Measurements from ENCODE around the gene CRLF3.

The CRLF3 gene

GRCh38 chr17:30824356-30825145 lies at the start of gene CRLF3:
Gene CRLF3, minus strand, starts transcription at chr17:30824692. Its CDS starts 41 bp downstream, at chr17:30824651.
- in situ Hi-C loops (cut with MboI; ENCODE audit: low sequenced_read_pairs, unreplicated experiment), result no loop called here
- DNase-seq (ENCODE audit: low spot score), result peak; percentile 98
- TF ChIP-seq, protein P1, sequence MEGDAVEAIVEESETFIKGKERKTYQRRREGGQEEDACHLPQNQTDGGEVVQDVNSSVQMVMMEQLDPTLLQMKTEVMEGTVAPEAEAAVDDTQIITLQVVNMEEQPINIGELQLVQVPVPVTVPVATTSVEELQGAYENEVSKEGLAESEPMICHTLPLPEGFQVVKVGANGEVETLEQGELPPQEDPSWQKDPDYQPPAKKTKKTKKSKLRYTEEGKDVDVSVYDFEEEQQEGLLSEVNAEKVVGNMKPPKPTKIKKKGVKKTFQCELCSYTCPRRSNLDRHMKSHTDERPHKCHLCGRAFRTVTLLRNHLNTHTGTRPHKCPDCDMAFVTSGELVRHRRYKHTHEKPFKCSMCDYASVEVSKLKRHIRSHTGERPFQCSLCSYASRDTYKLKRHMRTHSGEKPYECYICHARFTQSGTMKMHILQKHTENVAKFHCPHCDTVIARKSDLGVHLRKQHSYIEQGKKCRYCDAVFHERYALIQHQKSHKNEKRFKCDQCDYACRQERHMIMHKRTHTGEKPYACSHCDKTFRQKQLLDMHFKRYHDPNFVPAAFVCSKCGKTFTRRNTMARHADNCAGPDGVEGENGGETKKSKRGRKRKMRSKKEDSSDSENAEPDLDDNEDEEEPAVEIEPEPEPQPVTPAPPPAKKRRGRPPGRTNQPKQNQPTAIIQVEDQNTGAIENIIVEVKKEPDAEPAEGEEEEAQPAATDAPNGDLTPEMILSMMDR (IDR thresholded peaks at IDR 0.05; ENCODE audit: borderline replicate concordance, control extremely low read depth, extremely low read depth, insufficient read depth, missing control alignments), result peak; percentile 65

DNA sequence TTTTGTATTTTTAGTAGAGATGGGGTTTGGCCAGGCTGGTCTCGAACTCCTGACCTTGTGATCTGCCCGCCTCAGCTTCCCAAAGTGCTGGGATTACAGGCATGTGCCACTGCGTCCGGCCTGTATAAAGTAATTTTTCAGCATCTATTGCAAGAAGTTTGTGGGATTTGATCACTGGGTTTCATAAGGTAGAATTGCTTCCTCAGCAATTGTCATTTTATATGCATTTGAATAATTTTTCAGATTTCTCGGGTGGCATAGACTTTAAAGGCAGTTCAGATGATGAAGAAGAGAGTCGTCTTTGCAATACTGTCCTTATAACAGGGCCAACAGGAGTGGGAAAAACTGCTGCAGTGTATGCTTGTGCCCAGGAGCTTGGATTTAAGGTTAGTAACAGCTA lies 44.5 kb upstream of the CRLF3 start:
- in situ Hi-C loops (cut with MboI; ENCODE audit: low sequenced_read_pairs, unreplicated experiment), result no loop called here
- DNase-seq (ENCODE audit: low spot score), result no peak
- TF ChIP-seq, protein P1 (IDR thresholded peaks at IDR 0.05; ENCODE audit: borderline replicate concordance, control extremely low read depth, extremely low read depth, insufficient read depth, missing control alignments), result no peak

GRCh38 chr17:30864636-30865035 lies 40.1 kb upstream of the CRLF3 start:
- in situ Hi-C loops (cut with MboI; ENCODE audit: low sequenced_read_pairs, unreplicated experiment), result no loop called here
- TF ChIP-seq, protein P1 (IDR thresholded peaks at IDR 0.05; ENCODE audit: borderline replicate concordance, control extremely low read depth, extremely low read depth, insufficient read depth, missing control alignments), result no peak
- no peak for DNase-seq (ENCODE audit: low spot score)

- DNase-seq (ENCODE audit: low spot score), result no peak
Observed at GRCh38 chr17:30858556-30859250, 34.2 kb upstream of the CRLF3 start.

DNA sequence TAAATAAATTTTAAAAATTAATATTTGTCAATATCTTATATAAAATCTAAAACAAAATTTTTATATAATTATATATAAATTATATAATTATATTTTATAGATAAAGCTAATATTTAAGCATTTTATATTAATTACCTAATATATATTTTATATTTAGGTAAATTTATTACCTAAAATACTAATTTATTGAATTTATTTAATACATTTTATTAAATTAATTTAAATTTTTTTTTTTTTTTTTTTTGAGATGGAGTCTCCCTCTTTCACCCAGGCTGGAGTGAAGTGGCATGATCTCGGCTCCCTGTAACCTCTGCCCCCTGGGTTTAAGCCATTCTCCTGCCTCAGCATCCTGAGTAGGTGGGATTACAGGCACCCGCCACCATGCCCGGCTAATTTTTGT lies 29.7 kb upstream of the CRLF3 start:
- TF ChIP-seq, protein P1 (IDR thresholded peaks at IDR 0.05; ENCODE audit: borderline replicate concordance, control extremely low read depth, extremely low read depth, insufficient read depth, missing control alignments), result no peak
- DNase-seq (ENCODE audit: low spot score), result no peak
- in situ Hi-C loops (cut with MboI; ENCODE audit: low sequenced_read_pairs, unreplicated experiment), result no loop called here

More at GRCh38 chr17:30858556-30859250, 34.2 kb upstream of the CRLF3 start:
- TF ChIP-seq, protein P1 (IDR thresholded peaks at IDR 0.05; ENCODE audit: borderline replicate concordance, control extremely low read depth, extremely low read depth, insufficient read depth, missing control alignments), result no peak
- in situ Hi-C loops (cut with MboI; ENCODE audit: low sequenced_read_pairs, unreplicated experiment), result no loop called here

GRCh38 chr17:30848021-30848420 lies 23.5 kb upstream of the CRLF3 start:
- in situ Hi-C loops (cut with MboI; ENCODE audit: low sequenced_read_pairs, unreplicated experiment), result no loop called here
- TF ChIP-seq, protein P1 (IDR thresholded peaks at IDR 0.05; ENCODE audit: borderline replicate concordance, control extremely low read depth, extremely low read depth, insufficient read depth, missing control alignments), result no peak
- DNase-seq (ENCODE audit: low spot score), result no peak

All from GM13976 (cell line).